Subcutaneous abdominal adipose tissue (tissue), 5 donors: Measurements from ENCODE around the gene OR4K2.

ENCODE experiments used
- H3K27ac ChIP-seq: one replicate; pipeline ENCODE4 v1.7.0; 2013; ENCODE audit warnings: low read depth, mild to moderate bottlenecking, inconsistent platforms, low read length, moderate library complexity
- H3K27me3 ChIP-seq, 5 donors: one replicate each; pipeline ENCODE4 v1.7.0; 2013; ENCODE audit warnings: low read length in 5 of 5, inconsistent platforms in 1 of 5; ENCODE audit not compliant: control insufficient read depth in 5 of 5, insufficient read depth in 4 of 5
- H3K36me3 ChIP-seq, 5 donors: one replicate each; pipeline ENCODE4 v1.7.0; 2013; ENCODE audit warnings: low read length in 5 of 5; ENCODE audit not compliant: control insufficient read depth in 5 of 5, insufficient read depth in 5 of 5
- H3K4me1 ChIP-seq, 5 donors: one replicate each; pipeline ENCODE4 v1.7.0; 2013; ENCODE audit warnings: low read length in 5 of 5, mild to moderate bottlenecking in 3 of 5, moderate library complexity in 1 of 5; ENCODE audit not compliant: control insufficient read depth in 5 of 5, insufficient read depth in 5 of 5
- H3K4me3 ChIP-seq, 5 donors: one replicate each; pipeline ENCODE4 v1.7.0; 2013; ENCODE audit warnings: low read length in 5 of 5, low read depth in 1 of 5
- H3K9ac ChIP-seq, 5 donors: one replicate each; pipeline ENCODE4 v1.7.0; 2013; ENCODE audit warnings: low read length in 5 of 5, mild to moderate bottlenecking in 4 of 5, moderate library complexity in 3 of 5
- H3K9me3 ChIP-seq, 5 donors: one replicate each; pipeline ENCODE4 v1.7.0; 2013; ENCODE audit warnings: low read length in 5 of 5; ENCODE audit not compliant: control insufficient read depth in 5 of 5
- donor health status: healthy.
- donor health status: healthy.
- donor health status: healthy.
- donor health status: healthy.
- donor health status: healthy.

Gene OR4K2

GRCh38 chr14:19900999-19901398 is 26.1 kb downstream of the OR4K2 start:
- H3K9me3 ChIP-seq, result peaks cover 0 to 18% (median 15%) of the 10 kb centered on the region in 5 donors
- H3K4me3 ChIP-seq, result peak overlapping the region in 2 of 5 donors; percentile 0 to 5
- H3K9ac ChIP-seq, result no peak overlapping the region
- peaks cover 0 to 24% (median 2%) of the 10 kb centered on the region in 5 donors for H3K4me1 ChIP-seq
- H3K36me3 ChIP-seq, result no peaks in the 10 kb centered on the region
- no peak overlapping the region for H3K27ac ChIP-seq
- no peaks in the 10 kb centered on the region for H3K27me3 ChIP-seq

GRCh38 chr14:19902409-19902808 is 27.5 kb downstream of the OR4K2 start:
- Histone ChIP-seq H3K9me3 (peaks cover 0 to 5% (median 1%) of the 10 kb centered on the region in 5 donors), H3K4me1 (peaks cover 0 to 24% (median 2%) of the 10 kb centered on the region in 5 donors), H3K27me3 (no peaks in the 10 kb centered on the region)

GRCh38 chr14:19906665-19907064 is 31.7 kb downstream of the OR4K2 start:
- H3K27me3 ChIP-seq, result no peaks in the 10 kb centered on the region
- H3K36me3 ChIP-seq, result no peaks in the 10 kb centered on the region
- H3K27ac ChIP-seq, result no peak overlapping the region
- H3K4me3 ChIP-seq, result no peak overlapping the region
- H3K4me1 ChIP-seq, result peaks cover 0 to 10% (median 2%) of the 10 kb centered on the region in 5 donors
- no peak overlapping the region for H3K9ac ChIP-seq
- peaks cover 0 to 3% (median 0%) of the 10 kb centered on the region in 5 donors for H3K9me3 ChIP-seq

More at GRCh38 chr14:19902409-19902808, 27.5 kb downstream of the OR4K2 start:
- Histone ChIP-seq H3K27ac (no peak overlapping the region), H3K9ac (no peak overlapping the region), H3K4me3 (peak overlapping the region in 1 of 5 donors; percentile 9), H3K36me3 (no peaks in the 10 kb centered on the region)

GRCh38 chr14:19911114-19911513 is 36.2 kb downstream of the OR4K2 start:
- H3K4me1 ChIP-seq, result no peaks in the 10 kb centered on the region
- no peaks in the 10 kb centered on the region for H3K27me3 ChIP-seq
- H3K36me3 ChIP-seq, result no peaks in the 10 kb centered on the region
- no peak overlapping the region for H3K4me3 ChIP-seq
- no peak overlapping the region for H3K9ac ChIP-seq
- H3K27ac ChIP-seq, result no peak overlapping the region
- H3K9me3 ChIP-seq, result no peaks in the 10 kb centered on the region

GRCh38 chr14:19917243-19917642 is 42.3 kb downstream of the OR4K2 start:
- Histone ChIP-seq H3K36me3 (no peaks in the 10 kb centered on the region), H3K27me3 (no peaks in the 10 kb centered on the region), H3K27ac (no peak overlapping the region), H3K9me3 (no peaks in the 10 kb centered on the region), H3K4me3 (no peak overlapping the region), H3K4me1 (no peaks in the 10 kb centered on the region), H3K9ac (no peak overlapping the region)

GRCh38 chr14:19917955-19918518 is 43.1 kb downstream of the OR4K2 start:
- no peak overlapping the region for H3K9ac ChIP-seq
- no peak overlapping the region for H3K27ac ChIP-seq
- H3K4me1 ChIP-seq, result no peaks in the 10 kb centered on the region
- no peaks in the 10 kb centered on the region for H3K36me3 ChIP-seq
- no peaks in the 10 kb centered on the region for H3K9me3 ChIP-seq
- no peak overlapping the region for H3K4me3 ChIP-seq
- H3K27me3 ChIP-seq, result no peaks in the 10 kb centered on the region

GRCh38 chr14:19918553-19919264 is 43.8 kb downstream of the OR4K2 start:
- no peak overlapping the region for H3K27ac ChIP-seq
- H3K4me3 ChIP-seq, result no peak overlapping the region
- H3K36me3 ChIP-seq, result no peaks in the 10 kb centered on the region
- no peak overlapping the region for H3K9ac ChIP-seq
- no peaks in the 10 kb centered on the region for H3K4me1 ChIP-seq
- H3K9me3 ChIP-seq, result no peaks in the 10 kb centered on the region
- no peaks in the 10 kb centered on the region for H3K27me3 ChIP-seq

- H3K27me3 ChIP-seq, result no peaks in the 10 kb centered on the region
- H3K36me3 ChIP-seq, result no peaks in the 10 kb centered on the region
- H3K9ac ChIP-seq, result no peak within 1 kb of the TSS
- no peaks in the 10 kb centered on the region for H3K9me3 ChIP-seq
- no peak within 1 kb of the TSS for H3K4me3 ChIP-seq
- no peaks in the 10 kb centered on the region for H3K4me1 ChIP-seq
- H3K27ac ChIP-seq, result no peak within 1 kb of the TSS
These were observed 45.2 kb downstream of the OR4K2 start, which contains the start of gene OR4K5 for GRCh38 chr14:19920021-19920657. Gene OR4K5 (plus strand): TSS chr14:19920607. CDS start chr14:19920607, 0 bp downstream.

- no peaks in the 10 kb centered on the region for H3K36me3 ChIP-seq
- H3K9ac ChIP-seq, result no peak within 1 kb of the TSS
- no peaks in the 10 kb centered on the region for H3K4me1 ChIP-seq
- no peak within 1 kb of the TSS for H3K4me3 ChIP-seq
- no peaks in the 10 kb centered on the region for H3K27me3 ChIP-seq
- no peaks in the 10 kb centered on the region for H3K9me3 ChIP-seq
- H3K27ac ChIP-seq, result no peak within 1 kb of the TSS
These were observed 55.7 kb downstream of the OR4K2 start, which contains the start of gene OR4K1 for GRCh38 chr14:19930617-19931016. Gene OR4K1 (plus strand): TSS chr14:19930917. CDS start chr14:19935667, 4,750 bp downstream.
